HepG2 (cell line): ENCODE results near the gene ACSL3. TPM values are rescaled to one million over a fixed set of nuclear protein-coding genes. Genes with fewer than 3 reads are reported as not detected.
A peak's percentile ranks its signal among the peaks of the same experiment; 100 is the strongest.

Experiments used
- KLF15 ChIP-seq: sonication (generic); formaldehyde crosslinking; IDR thresholded peaks from 2 replicates; pipeline ENCODE4 v1.8.1; 2023; ENCODE audit warnings: borderline replicate concordance, mild to moderate bottlenecking, inconsistent platforms, missing genetic modification reagents, mixed read lengths
- MED1 ChIP-seq: sonication (generic); formaldehyde crosslinking; IDR thresholded peaks from 2 replicates; pipeline ENCODE4 v1.4.0; 2020; ENCODE audit warnings: missing genetic modification reagents
- MED8 ChIP-seq: sonication (generic); formaldehyde crosslinking; IDR thresholded peaks from 2 replicates; pipeline ENCODE4 v1.8.1; 2023; ENCODE audit warnings: mild to moderate bottlenecking, missing genetic modification reagents; ENCODE audit not compliant: insufficient replicate concordance
- NFRKB ChIP-seq: fragments of 450-650 bp; IDR thresholded peaks from 2 replicates; pipeline ENCODE4 v1.6.1; 2017
- RORA ChIP-seq: sonication (generic); formaldehyde crosslinking; IDR thresholded peaks from 2 replicates; pipeline ENCODE4 v1.5.0; 2020; ENCODE audit warnings: mild to moderate bottlenecking, missing genetic modification reagents, moderate library complexity
- SMARCE1 ChIP-seq: fragments of 450-650 bp; IDR thresholded peaks from 2 replicates; pipeline ENCODE4 v1.6.1; 2017; ENCODE audit warnings: borderline replicate concordance
- SMYD3 ChIP-seq: sonication (generic); formaldehyde crosslinking; IDR thresholded peaks from 2 replicates; pipeline ENCODE4 v1.8.1; 2023; ENCODE audit warnings: mild to moderate bottlenecking, missing genetic modification reagents
- SNAPC2 ChIP-seq: sonication (generic); formaldehyde crosslinking; IDR thresholded peaks from 2 replicates; pipeline ENCODE4 v1.8.1; 2022; ENCODE audit warnings: mild to moderate bottlenecking, missing genetic modification reagents
- SNRNP70 ChIP-seq: fragments of 200-400 bp; formaldehyde crosslinking; IDR thresholded peaks from 2 replicates; pipeline ENCODE4 v1.6.1; 2017; ENCODE audit warnings: mild to moderate bottlenecking, low read depth, low read length, moderate library complexity
- SP140L ChIP-seq: sonication (generic); formaldehyde crosslinking; IDR thresholded peaks from 2 replicates; pipeline ENCODE4 v1.4.0; 2020; ENCODE audit warnings: missing genetic modification reagents, borderline replicate concordance
- SP5 ChIP-seq: IDR thresholded peaks from 2 replicates; pipeline ENCODE4 v1.6.1; 2016; ENCODE audit warnings: low read depth, borderline replicate concordance
- STAT5B ChIP-seq: sonication (generic); formaldehyde crosslinking; IDR thresholded peaks from 2 replicates; pipeline ENCODE4 v1.4.0; 2020; ENCODE audit warnings: missing genetic modification reagents
- TBX2 ChIP-seq: sonication (generic); formaldehyde crosslinking; IDR thresholded peaks from 2 replicates; pipeline ENCODE4 v1.5.0; 2020; ENCODE audit warnings: missing genetic modification reagents, mild to moderate bottlenecking, borderline replicate concordance
- ZEB1 ChIP-seq: IDR thresholded peaks from 2 replicates; pipeline ENCODE4 v1.6.1; 2012; ENCODE audit warnings: mild to moderate bottlenecking, low read depth, inconsistent platforms; ENCODE audit not compliant: insufficient replicate concordance
- ZFP90 ChIP-seq: sonication (generic); formaldehyde crosslinking; IDR thresholded peaks from 2 replicates; pipeline ENCODE4 v1.8.0; 2022; ENCODE audit warnings: missing genetic modification reagents, mild to moderate bottlenecking, inconsistent platforms, borderline replicate concordance
- ZNF138 ChIP-seq: sonication (generic); formaldehyde crosslinking; IDR thresholded peaks from 2 replicates; pipeline ENCODE4 v1.5.0; 2020; ENCODE audit warnings: mild to moderate bottlenecking, low read depth, missing genetic modification reagents
- ZNF282 ChIP-seq: fragments of 450-650 bp; IDR thresholded peaks from 2 replicates; pipeline ENCODE4 v1.6.1; 2018; ENCODE audit not compliant: partially characterized antibody
- ZNF292 ChIP-seq: sonication (generic); formaldehyde crosslinking; IDR thresholded peaks from 2 replicates; pipeline ENCODE4 v1.8.1; 2022; ENCODE audit warnings: mild to moderate bottlenecking, low read depth, missing genetic modification reagents, borderline replicate concordance
- ZNF569 ChIP-seq: sonication (generic); formaldehyde crosslinking; IDR thresholded peaks from 2 replicates; pipeline ENCODE4 v1.5.0; 2020; ENCODE audit warnings: mild to moderate bottlenecking, missing genetic modification reagents, moderate library complexity, borderline replicate concordance
- ZNF746 ChIP-seq: sonication (generic); formaldehyde crosslinking; IDR thresholded peaks from 2 replicates; pipeline ENCODE4 v1.8.0; 2022; ENCODE audit warnings: mild to moderate bottlenecking, missing genetic modification reagents
- ZNF773 ChIP-seq: sonication (generic); formaldehyde crosslinking; IDR thresholded peaks from 2 replicates; pipeline ENCODE4 v1.4.0; 2020; ENCODE audit warnings: missing genetic modification reagents, borderline replicate concordance
- ZNF775 ChIP-seq: sonication (generic); formaldehyde crosslinking; IDR thresholded peaks from 2 replicates; pipeline ENCODE4 v1.4.0; 2020; ENCODE audit warnings: missing genetic modification reagents, mild to moderate bottlenecking, moderate library complexity, borderline replicate concordance
- ZNF883 ChIP-seq: sonication (generic); formaldehyde crosslinking; IDR thresholded peaks from 2 replicates; pipeline ENCODE4 v1.5.1; 2020; ENCODE audit warnings: mild to moderate bottlenecking, missing genetic modification reagents; ENCODE audit errors: not compliant biosample characterization
- ZSCAN12 ChIP-seq: sonication (generic); formaldehyde crosslinking; IDR thresholded peaks from 2 replicates; pipeline ENCODE4 v1.9.0; 2021; ENCODE audit warnings: mild to moderate bottlenecking, missing genetic modification reagents
- polyA plus RNA-seq, 8 experiments: library from polyadenylated mRNA; depleted of rRNA in 3 of 8; stranded (reverse) in 7 of 8; unstranded in 1 of 8; fragments of >200 nt; fragmentation: Illumina TruSeq in 4 of 8; extraction: Trizol in 4 of 8; gene quantifications; 2 replicates each; pipeline versions ENCODE4 v1.2.1 to v1.2.3, GENCODE V29; 2011 to 2016; ENCODE audit warnings: low read depth in 4 of 8, missing spikeins in 1 of 8, mixed read lengths in 1 of 8; ENCODE audit not compliant: insufficient read depth in 1 of 8
- total RNA-seq, 5 experiments: library from RNA; depleted of rRNA; stranded (reverse); fragments of >200 nt; fragmentation: Illumina TruSeq; extraction: Trizol; gene quantifications; 2 replicates each; pipeline ENCODE4 v1.2.3, GENCODE V29; 2016; ENCODE audit warnings: low read depth in 1 of 5
- TF ChIP-seq, protein P1 (sequence below), 2 experiments: fragments of 450-650 bp in 1 of 2; sonication (generic) in 1 of 2; formaldehyde crosslinking; IDR thresholded peaks; 2 replicates each; pipeline versions ENCODE4 v1.5.0 to v1.8.0; 2020 to 2022; ENCODE audit warnings: mild to moderate bottlenecking in 1 of 2, missing genetic modification reagents in 1 of 2
- TF ChIP-seq, protein P2 (sequence below): IDR thresholded peaks from 2 replicates; pipeline ENCODE4 v1.6.1; 2016; ENCODE audit warnings: mild to moderate bottlenecking, missing biosample characterization, missing genetic modification reagents
- TF ChIP-seq, protein P3 (sequence below): sonication (generic); formaldehyde crosslinking; IDR thresholded peaks from 2 replicates; pipeline ENCODE4 v1.4.0; 2020; ENCODE audit warnings: missing genetic modification reagents; ENCODE audit errors: not compliant biosample characterization
- TF ChIP-seq, protein P4 (sequence below): sonication (generic); formaldehyde crosslinking; conservative IDR thresholded peaks from 2 replicates; pipeline ENCODE4 v1.5.0; 2020; ENCODE audit warnings: missing genetic modification reagents
- TF ChIP-seq, protein P5 (sequence below): sonication (generic); formaldehyde crosslinking; IDR thresholded peaks from 2 replicates; pipeline ENCODE4 v1.4.0; 2020; ENCODE audit warnings: low read depth, mild to moderate bottlenecking, missing genetic modification reagents

ACSL3 gene
- total and polyA plus RNA-seq, 2 of the 13 experiments (the other 11 are each of a cell fraction or from before 2014, with no cell fraction given) = 305 to 365 TPM

DNA sequence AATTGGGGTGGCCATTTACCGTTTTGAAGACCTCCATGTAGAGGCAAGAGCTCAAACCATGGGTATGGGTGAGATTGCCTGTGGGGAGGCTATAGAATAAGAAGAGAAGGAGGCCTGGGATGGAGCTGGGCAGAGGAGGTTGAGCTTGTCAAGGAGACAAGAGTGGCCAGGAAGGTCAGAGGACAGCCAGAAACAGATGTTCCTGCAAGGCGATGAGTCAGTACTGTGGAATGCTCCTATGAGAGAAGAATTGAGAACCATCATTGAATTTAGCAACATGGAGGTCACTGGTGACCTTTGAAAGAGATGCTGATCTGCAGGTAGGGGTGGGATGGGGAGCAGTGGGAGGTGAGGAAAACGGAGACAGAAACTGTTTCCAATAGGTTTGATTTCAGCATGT is 3.5 kb downstream of the ACSL3 start (continued):
- TF ChIP-seq SP140L (CRISPR knock-in tag) (no peak), RORA (no peak), STAT5B (CRISPR knock-in tag) (no peak), ZNF569 (CRISPR knock-in tag) (no peak), MED1 (CRISPR knock-in tag) (no peak), SP5 (no peak), ZNF883 (CRISPR knock-in tag) (no peak), KLF15 (no peak), ZNF746 (CRISPR knock-in tag) (no peak), ZNF773 (CRISPR knock-in tag) (no peak), SNAPC2 (CRISPR knock-in tag) (0 out of 2 replicates have a peak, but pooled peaks have one; percentile 31), ZNF292 (CRISPR knock-in tag) (no peak), TBX2 (no peak), ZSCAN12 (no peak), MED8 (no peak), SMARCE1 (no peak), ZEB1 (no peak), ZNF282 (no peak), ZFP90 (CRISPR knock-in tag) (no peak), NFRKB (no peak), ZNF138 (CRISPR knock-in tag) (no peak), ZNF775 (no peak), SNRNP70 (no peak), SMYD3 (CRISPR knock-in tag) (no peak)
- TF ChIP-seq, protein P1, sequence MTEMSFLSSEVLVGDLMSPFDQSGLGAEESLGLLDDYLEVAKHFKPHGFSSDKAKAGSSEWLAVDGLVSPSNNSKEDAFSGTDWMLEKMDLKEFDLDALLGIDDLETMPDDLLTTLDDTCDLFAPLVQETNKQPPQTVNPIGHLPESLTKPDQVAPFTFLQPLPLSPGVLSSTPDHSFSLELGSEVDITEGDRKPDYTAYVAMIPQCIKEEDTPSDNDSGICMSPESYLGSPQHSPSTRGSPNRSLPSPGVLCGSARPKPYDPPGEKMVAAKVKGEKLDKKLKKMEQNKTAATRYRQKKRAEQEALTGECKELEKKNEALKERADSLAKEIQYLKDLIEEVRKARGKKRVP (CRISPR knock-in tag; IDR thresholded peaks at IDR 0.05) = no peak
- TF ChIP-seq, protein P2, sequence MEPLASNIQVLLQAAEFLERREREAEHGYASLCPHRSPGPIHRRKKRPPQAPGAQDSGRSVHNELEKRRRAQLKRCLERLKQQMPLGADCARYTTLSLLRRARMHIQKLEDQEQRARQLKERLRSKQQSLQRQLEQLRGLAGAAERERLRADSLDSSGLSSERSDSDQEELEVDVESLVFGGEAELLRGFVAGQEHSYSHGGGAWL (CRISPR knock-in tag) = no peak
- TF ChIP-seq, protein P3, sequence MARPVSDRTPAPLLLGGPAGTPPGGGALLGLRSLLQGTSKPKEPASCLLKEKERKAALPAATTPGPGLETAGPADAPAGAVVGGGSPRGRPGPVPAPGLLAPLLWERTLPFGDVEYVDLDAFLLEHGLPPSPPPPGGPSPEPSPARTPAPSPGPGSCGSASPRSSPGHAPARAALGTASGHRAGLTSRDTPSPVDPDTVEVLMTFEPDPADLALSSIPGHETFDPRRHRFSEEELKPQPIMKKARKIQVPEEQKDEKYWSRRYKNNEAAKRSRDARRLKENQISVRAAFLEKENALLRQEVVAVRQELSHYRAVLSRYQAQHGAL (CRISPR knock-in tag) = no peak
- TF ChIP-seq, protein P4, sequence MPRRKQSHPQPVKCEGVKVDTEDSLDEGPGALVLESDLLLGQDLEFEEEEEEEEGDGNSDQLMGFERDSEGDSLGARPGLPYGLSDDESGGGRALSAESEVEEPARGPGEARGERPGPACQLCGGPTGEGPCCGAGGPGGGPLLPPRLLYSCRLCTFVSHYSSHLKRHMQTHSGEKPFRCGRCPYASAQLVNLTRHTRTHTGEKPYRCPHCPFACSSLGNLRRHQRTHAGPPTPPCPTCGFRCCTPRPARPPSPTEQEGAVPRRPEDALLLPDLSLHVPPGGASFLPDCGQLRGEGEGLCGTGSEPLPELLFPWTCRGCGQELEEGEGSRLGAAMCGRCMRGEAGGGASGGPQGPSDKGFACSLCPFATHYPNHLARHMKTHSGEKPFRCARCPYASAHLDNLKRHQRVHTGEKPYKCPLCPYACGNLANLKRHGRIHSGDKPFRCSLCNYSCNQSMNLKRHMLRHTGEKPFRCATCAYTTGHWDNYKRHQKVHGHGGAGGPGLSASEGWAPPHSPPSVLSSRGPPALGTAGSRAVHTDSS (CRISPR knock-in tag) = no peak
- TF ChIP-seq, protein P5, sequence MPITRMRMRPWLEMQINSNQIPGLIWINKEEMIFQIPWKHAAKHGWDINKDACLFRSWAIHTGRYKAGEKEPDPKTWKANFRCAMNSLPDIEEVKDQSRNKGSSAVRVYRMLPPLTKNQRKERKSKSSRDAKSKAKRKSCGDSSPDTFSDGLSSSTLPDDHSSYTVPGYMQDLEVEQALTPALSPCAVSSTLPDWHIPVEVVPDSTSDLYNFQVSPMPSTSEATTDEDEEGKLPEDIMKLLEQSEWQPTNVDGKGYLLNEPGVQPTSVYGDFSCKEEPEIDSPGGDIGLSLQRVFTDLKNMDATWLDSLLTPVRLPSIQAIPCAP (CRISPR knock-in tag) = no peak
